GM12875 (cell line): ENCODE data around the gene STPG1.

Experiments used
- H3K4me3 ChIP-seq: one replicate; pipeline ENCODE4 v1.5.1; 2011; ENCODE audit warnings: low read depth, low read length, control low read depth
- CTCF ChIP-seq: IDR thresholded peaks from 2 replicates; pipeline ENCODE4 v1.5.1; 2011; ENCODE audit warnings: low read depth, mild to moderate bottlenecking, control low read depth, inconsistent platforms, low read length, moderate library complexity, borderline replicate concordance; ENCODE audit not compliant: insufficient read depth

STPG1 gene

GRCh38 chr1:24331961-24332673, 81.5 kb downstream of the STPG1 start:
- TF ChIP-seq CTCF = no peak
- no peak overlapping the region for H3K4me3 ChIP-seq

- H3K4me3 ChIP-seq = no peak overlapping the region
- no peak for TF ChIP-seq CTCF
Measured at GRCh38 chr1:24329797-24330543, 83.6 kb downstream of the STPG1 start.

GRCh38 chr1:24329331-24329730, 84.3 kb downstream of the STPG1 start:
- no peak overlapping the region for H3K4me3 ChIP-seq
- TF ChIP-seq CTCF = no peak

GRCh38 chr1:24327891-24328290, 85.7 kb downstream of the STPG1 start:
- no peak for TF ChIP-seq CTCF
- no peak overlapping the region for H3K4me3 ChIP-seq

- no peak for TF ChIP-seq CTCF
- H3K4me3 ChIP-seq = no peak overlapping the region
Measured at GRCh38 chr1:24327486-24327885, 86.1 kb downstream of the STPG1 start.

- TF ChIP-seq CTCF = no peak
- H3K4me3 ChIP-seq = no peak overlapping the region
Measured at GRCh38 chr1:24325587-24326449, 87.8 kb downstream of the STPG1 start.
